Parathyroid adenoma (tissue), 2 donors: Measurements from ENCODE around the gene FBXW4.

Source experiments
- H2AFZ ChIP-seq: fragments of 300-600 bp; sonication (generic); one replicate; pipeline ENCODE4 v1.7.0; 2017; ENCODE audit warnings: antibody characterized with exemption, mild to moderate bottlenecking
- H3K27ac ChIP-seq: fragments of 300-600 bp; sonication (generic); one replicate; pipeline ENCODE4 v1.7.0; 2017
- H3K27me3 ChIP-seq: fragments of 300-600 bp; sonication (generic); one replicate; pipeline ENCODE4 v1.7.0; 2017; ENCODE audit warnings: low read length; ENCODE audit not compliant: control insufficient read depth, insufficient read depth
- H3K36me3 ChIP-seq: fragments of 300-600 bp; sonication (generic); one replicate; pipeline ENCODE4 v1.7.0; 2017; ENCODE audit warnings: low read length; ENCODE audit not compliant: control insufficient read depth, insufficient read depth
- H3K4me1 ChIP-seq: fragments of 300-600 bp; sonication (generic); one replicate; pipeline ENCODE4 v1.7.0; 2017; ENCODE audit warnings: control low read depth
- H3K4me2 ChIP-seq: fragments of 300-600 bp; sonication (generic); one replicate; pipeline ENCODE4 v1.7.0; 2017; ENCODE audit warnings: low read length
- H3K4me3 ChIP-seq: fragments of 300-600 bp; sonication (generic); one replicate; pipeline ENCODE4 v1.7.0; 2017; ENCODE audit warnings: low read depth, low read length
- H3K79me2 ChIP-seq: fragments of 300-600 bp; sonication (generic); one replicate; pipeline ENCODE4 v1.7.0; 2017; ENCODE audit warnings: control low read depth
- H3K9ac ChIP-seq: fragments of 300-600 bp; sonication (generic); one replicate; pipeline ENCODE4 v1.7.0; 2017; ENCODE audit warnings: mild to moderate bottlenecking
- H3K9me3 ChIP-seq: fragments of 300-600 bp; sonication (generic); one replicate; pipeline ENCODE4 v1.7.0; 2017; ENCODE audit warnings: low read length; ENCODE audit not compliant: control insufficient read depth
- TF ChIP-seq, protein P1 (sequence below): fragments of 300-600 bp; sonication (generic); IDR thresholded peaks from one replicate; pipeline ENCODE4 v1.7.0; 2017; ENCODE audit warnings: antibody characterized with exemption, mild to moderate bottlenecking
- donor health status: primary hyperparathyroidism.

The FBXW4 gene

DNA sequence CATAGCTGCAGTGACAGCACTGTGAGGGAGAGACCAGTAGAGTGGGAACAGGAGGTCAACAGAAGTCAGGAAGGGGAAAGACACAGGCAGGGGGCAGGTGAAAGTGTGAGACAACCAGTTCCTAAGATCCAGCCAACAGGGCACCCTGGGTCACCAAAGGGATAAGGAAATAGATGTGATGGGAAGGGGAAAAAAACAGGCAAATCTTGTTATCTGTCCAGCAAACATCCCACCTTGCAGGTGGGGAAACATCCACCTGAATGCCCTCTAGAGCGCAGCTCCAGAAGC, 64.4 kb downstream of the FBXW4 start:
- Histone ChIP-seq H3K36me3 (no peaks in the 10 kb centered on the region), H3K27me3 (no peaks in the 10 kb centered on the region), H3K9ac (no peak overlapping the region), H2AFZ (no peak overlapping the region), H3K27ac (no peak overlapping the region), H3K9me3 (no peaks in the 10 kb centered on the region), H3K4me2 (no peak overlapping the region), H3K4me3 (no peak overlapping the region), H3K4me1 (no peaks in the 10 kb centered on the region), H3K79me2 (peaks cover 40% of the 10 kb centered on the region)
- TF ChIP-seq, protein P1, sequence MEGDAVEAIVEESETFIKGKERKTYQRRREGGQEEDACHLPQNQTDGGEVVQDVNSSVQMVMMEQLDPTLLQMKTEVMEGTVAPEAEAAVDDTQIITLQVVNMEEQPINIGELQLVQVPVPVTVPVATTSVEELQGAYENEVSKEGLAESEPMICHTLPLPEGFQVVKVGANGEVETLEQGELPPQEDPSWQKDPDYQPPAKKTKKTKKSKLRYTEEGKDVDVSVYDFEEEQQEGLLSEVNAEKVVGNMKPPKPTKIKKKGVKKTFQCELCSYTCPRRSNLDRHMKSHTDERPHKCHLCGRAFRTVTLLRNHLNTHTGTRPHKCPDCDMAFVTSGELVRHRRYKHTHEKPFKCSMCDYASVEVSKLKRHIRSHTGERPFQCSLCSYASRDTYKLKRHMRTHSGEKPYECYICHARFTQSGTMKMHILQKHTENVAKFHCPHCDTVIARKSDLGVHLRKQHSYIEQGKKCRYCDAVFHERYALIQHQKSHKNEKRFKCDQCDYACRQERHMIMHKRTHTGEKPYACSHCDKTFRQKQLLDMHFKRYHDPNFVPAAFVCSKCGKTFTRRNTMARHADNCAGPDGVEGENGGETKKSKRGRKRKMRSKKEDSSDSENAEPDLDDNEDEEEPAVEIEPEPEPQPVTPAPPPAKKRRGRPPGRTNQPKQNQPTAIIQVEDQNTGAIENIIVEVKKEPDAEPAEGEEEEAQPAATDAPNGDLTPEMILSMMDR: no peak

DNA sequence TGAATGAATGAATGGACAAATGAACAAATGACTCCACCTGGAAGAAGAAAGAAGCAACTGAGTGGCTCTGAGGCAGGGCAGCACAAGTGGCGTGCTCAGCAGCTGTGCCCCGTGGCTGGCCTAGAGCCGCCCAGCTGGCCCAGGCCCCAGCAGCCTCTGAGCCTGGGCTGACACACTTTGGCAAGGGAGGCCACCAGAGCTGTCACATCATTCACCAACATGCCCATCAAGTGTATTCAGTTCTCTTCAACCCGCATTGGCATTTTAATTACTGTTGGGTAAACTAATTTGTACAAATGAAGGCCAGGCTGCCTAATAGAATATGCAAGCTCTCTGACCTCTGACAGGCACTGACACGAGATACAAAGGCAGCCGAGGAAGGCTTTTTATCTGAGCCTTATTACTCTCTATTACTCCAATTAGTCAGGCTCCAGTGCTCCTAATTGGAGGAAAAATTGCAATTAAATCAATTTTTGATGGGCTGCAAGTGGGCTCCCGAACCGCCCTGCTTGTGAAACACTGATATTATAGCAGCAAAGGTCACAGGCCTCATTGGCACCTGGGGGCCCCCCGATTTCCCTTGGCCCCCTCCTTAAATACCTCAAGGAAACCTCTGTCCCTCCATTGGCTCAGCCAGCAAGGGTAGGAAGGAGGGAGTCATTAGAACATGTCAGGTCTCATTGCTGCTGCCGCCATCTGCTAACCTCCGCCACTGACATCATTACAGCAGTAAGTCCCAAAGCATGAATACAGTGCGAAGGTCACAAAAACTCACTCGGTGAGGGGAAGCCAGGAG, 64.9 kb downstream of the FBXW4 start:
- no peaks in the 10 kb centered on the region for H3K36me3 ChIP-seq

DNA sequence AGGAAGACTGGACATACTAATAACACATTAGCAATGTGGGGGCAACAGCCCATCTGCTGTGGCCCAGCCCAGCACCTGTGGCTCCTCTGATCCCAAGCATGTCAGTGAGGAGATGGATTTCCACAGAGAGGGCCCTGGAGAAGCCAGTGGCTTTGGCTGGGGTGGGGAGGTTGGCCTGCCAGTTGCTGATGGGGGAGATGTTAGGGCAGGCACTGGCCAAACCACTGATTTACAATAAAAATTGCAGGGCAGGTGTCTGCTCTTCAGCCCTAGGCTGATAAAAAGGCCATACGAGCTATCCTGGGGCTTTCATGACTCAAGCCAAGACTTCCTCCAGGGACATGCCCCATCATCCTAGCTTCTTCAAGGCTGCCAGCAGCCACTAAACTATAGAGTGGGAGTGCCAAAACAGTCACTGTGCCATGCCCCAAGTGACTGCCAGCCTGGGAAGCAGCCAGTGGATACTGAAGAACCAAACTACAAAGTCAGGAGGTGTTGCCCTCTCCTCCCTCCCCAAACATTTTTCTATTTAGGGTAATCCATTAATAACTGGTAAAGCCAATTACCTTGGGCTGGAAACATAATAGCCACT, 69.1 kb downstream of the FBXW4 start:
- Histone ChIP-seq H2AFZ (no peak overlapping the region), H3K36me3 (no peaks in the 10 kb centered on the region), H3K4me2 (no peak overlapping the region), H3K27me3 (no peaks in the 10 kb centered on the region), H3K4me3 (no peak overlapping the region), H3K4me1 (no peaks in the 10 kb centered on the region), H3K9ac (no peak overlapping the region), H3K9me3 (no peaks in the 10 kb centered on the region), H3K27ac (no peak overlapping the region), H3K79me2 (peaks cover 31% of the 10 kb centered on the region)
- TF ChIP-seq, protein P1: no peak

More for the DNA sequence above, 64.9 kb downstream of the FBXW4 start:
- H3K27ac ChIP-seq: no peak overlapping the region
- no peaks in the 10 kb centered on the region for H3K27me3 ChIP-seq
- H3K4me1 ChIP-seq: no peaks in the 10 kb centered on the region
- TF ChIP-seq, protein P1: no peak
- H3K4me3 ChIP-seq: no peak overlapping the region
- H2AFZ ChIP-seq: no peak overlapping the region
- peaks cover 38% of the 10 kb centered on the region for H3K79me2 ChIP-seq
- H3K9me3 ChIP-seq: no peaks in the 10 kb centered on the region
- no peak overlapping the region for H3K4me2 ChIP-seq
- H3K9ac ChIP-seq: no peak overlapping the region

DNA sequence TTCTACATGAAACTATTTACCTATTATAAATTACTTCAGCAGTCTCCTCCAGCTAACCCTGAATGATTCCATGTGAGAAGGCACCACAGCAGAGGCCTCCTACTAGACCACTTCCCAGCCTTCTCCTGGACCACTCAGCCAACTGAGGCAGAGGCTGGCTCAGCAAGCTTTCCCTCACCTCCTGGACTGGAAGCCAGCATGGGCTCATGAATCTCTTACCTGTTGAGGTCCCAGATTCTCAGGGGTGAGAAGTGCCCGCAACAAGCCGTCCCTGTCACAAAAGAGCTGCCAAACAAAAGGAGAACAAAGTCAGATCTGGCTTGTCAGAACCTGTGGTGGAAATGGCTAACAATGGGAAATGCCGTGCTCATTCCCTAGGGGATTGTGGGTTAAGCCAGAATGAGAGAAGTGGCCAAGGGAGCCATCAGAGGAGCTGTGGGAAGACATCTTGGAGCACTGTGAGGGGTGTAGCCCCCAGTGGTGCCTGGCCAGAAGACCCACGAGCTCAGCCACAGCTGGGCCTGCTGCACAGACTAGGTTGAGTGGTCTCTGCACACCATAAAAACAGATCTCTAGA, 70.4 kb downstream of the FBXW4 start:
- Histone ChIP-seq H3K9ac (no peak overlapping the region), H3K36me3 (no peaks in the 10 kb centered on the region)

More for the DNA sequence above, 70.4 kb downstream of the FBXW4 start:
- Histone ChIP-seq H3K4me2 (no peak overlapping the region), H3K79me2 (peaks cover 18% of the 10 kb centered on the region), H3K4me1 (no peaks in the 10 kb centered on the region), H3K9me3 (no peaks in the 10 kb centered on the region), H2AFZ (no peak overlapping the region), H3K27ac (no peak overlapping the region), H3K4me3 (no peak overlapping the region), H3K27me3 (no peaks in the 10 kb centered on the region)
- TF ChIP-seq, protein P1: no peak
